ENCODE measurements around the gene C5AR2. TPM values are rescaled to one million over a fixed set of nuclear protein-coding genes. Genes with fewer than 3 reads are reported as not detected.
"Not testable (repeated sequence)": the region's sequence is repeated elsewhere in the genome, so short reads cannot be mapped to it uniquely, and the experiment has no call there.

The C5AR2 gene
- polyA plus RNA-seq, 6 donors from 2014 or later, result not detected

GRCh38 chr19:47336765-47337718, 5.1 kb downstream of the C5AR2 start:
- H3K9me3 Mint-ChIP-seq, result not testable (repeated sequence)

GRCh38 chr19:47339196-47339880, 7.4 kb downstream of the C5AR2 start:
- peaks cover 0 to 9% (median 3%) of the 10 kb centered on the region in 7 donors for H3K9me3 Mint-ChIP-seq
- peaks cover 8 to 32% (median 15%) of the 10 kb centered on the region in 3 donors for H3K27me3 Mint-ChIP-seq
- ATAC-seq (ENCODE audit: low read depth in 2 of 2) (no peak), DNase-seq (no peak)
- H3K27ac Mint-ChIP-seq, result no peak overlapping the region
- H3K36me3 Mint-ChIP-seq, result peaks cover 4 to 5% of the 10 kb centered on the region in 2 donors
- H3K4me1 Mint-ChIP-seq, result peaks cover 5 to 6% (median 6%) of the 10 kb centered on the region in 3 donors
- no peak overlapping the region for H3K4me3 Mint-ChIP-seq

More at GRCh38 chr19:47336765-47337718, 5.1 kb downstream of the C5AR2 start:
- H3K27me3 Mint-ChIP-seq, result peaks cover 10 to 29% (median 26%) of the 10 kb centered on the region in 3 donors
- not testable (repeated sequence) for H3K36me3 Mint-ChIP-seq, DNase-seq, H3K4me1 Mint-ChIP-seq, H3K27ac Mint-ChIP-seq
- peak; percentile 48 to 63 for ATAC-seq (ENCODE audit: low read depth in 2 of 2)
- H3K4me3 Mint-ChIP-seq, result peak overlapping the region in 1 of 8 donors; percentile 4

- Mint-ChIP-seq H3K4me1 (peaks cover 5 to 6% (median 6%) of the 10 kb centered on the region in 3 donors), H3K9me3 (peaks cover 0 to 9% (median 3%) of the 10 kb centered on the region in 7 donors), H3K36me3 (peaks cover 4 to 5% of the 10 kb centered on the region in 2 donors), H3K27me3 (peaks cover 8 to 32% (median 15%) of the 10 kb centered on the region in 3 donors), H3K27ac (no peak overlapping the region), H3K4me3 (no peak overlapping the region)
- no peak for ATAC-seq (ENCODE audit: low read depth in 2 of 2)
- no peak for DNase-seq
These were observed 8.7 kb downstream of the C5AR2 start for GRCh38 chr19:47340477-47341208.

GRCh38 chr19:47341734-47342133, 9.8 kb downstream of the C5AR2 start:
- ATAC-seq (ENCODE audit: low read depth in 2 of 2), result no peak
- Mint-ChIP-seq H3K36me3 (peaks cover 4 to 5% of the 10 kb centered on the region in 2 donors), H3K4me1 (peaks cover under 1 to 2% (median 1%) of the 10 kb centered on the region in 3 donors)

GRCh38 chr19:47343194-47343802, 11.3 kb downstream of the C5AR2 start:
- Mint-ChIP-seq H3K4me1 (peaks cover 0 to under 1% (median under 1%) of the 10 kb centered on the region in 3 donors), H3K4me3 (no peak overlapping the region), H3K27me3 (peaks cover 8 to 32% (median 15%) of the 10 kb centered on the region in 3 donors), H3K9me3 (peaks cover 0 to 9% (median 3%) of the 10 kb centered on the region in 7 donors), H3K36me3 (peaks cover 4 to 5% of the 10 kb centered on the region in 2 donors), H3K27ac (peak overlapping the region in 1 of 6 donors; percentile 64)
- DNase-seq (no peak), ATAC-seq (ENCODE audit: low read depth in 2 of 2) (no peak)

More at GRCh38 chr19:47341734-47342133, 9.8 kb downstream of the C5AR2 start:
- H3K27me3 Mint-ChIP-seq, result peaks cover 8 to 32% (median 15%) of the 10 kb centered on the region in 3 donors
- DNase-seq, result no peak
- H3K4me3 Mint-ChIP-seq, result peak overlapping the region in 1 of 8 donors; percentile 18
- H3K27ac Mint-ChIP-seq, result peak overlapping the region in 1 of 6 donors; percentile 84
- H3K9me3 Mint-ChIP-seq, result peaks cover 0 to 9% (median 3%) of the 10 kb centered on the region in 7 donors

GRCh38 chr19:47344425-47344824, 12.4 kb downstream of the C5AR2 start:
- peaks cover 5 to 12% (median 12%) of the 10 kb centered on the region in 3 donors for H3K4me1 Mint-ChIP-seq
- peaks cover 0 to 9% (median 3%) of the 10 kb centered on the region in 7 donors for H3K9me3 Mint-ChIP-seq
- H3K27ac Mint-ChIP-seq, result peak overlapping the region in 1 of 6 donors; percentile 63
- peaks cover 8 to 29% (median 12%) of the 10 kb centered on the region in 3 donors for H3K27me3 Mint-ChIP-seq
- peaks cover 4 to 11% of the 10 kb centered on the region in 2 donors for H3K36me3 Mint-ChIP-seq
- ATAC-seq (ENCODE audit: low read depth in 2 of 2) (no peak), DNase-seq (no peak)
- H3K4me3 Mint-ChIP-seq, result no peak overlapping the region

- peaks cover 9 to 17% of the 10 kb centered on the region in 2 donors for H3K36me3 Mint-ChIP-seq
- not testable (repeated sequence) for ATAC-seq (ENCODE audit: low read depth in 2 of 2); H3K4me3 Mint-ChIP-seq; H3K27ac Mint-ChIP-seq; DNase-seq; H3K9me3 Mint-ChIP-seq
- H3K4me1 Mint-ChIP-seq, result peaks cover 18 to 28% (median 26%) of the 10 kb centered on the region in 3 donors
- peaks cover 5 to 18% (median 6%) of the 10 kb centered on the region in 3 donors for H3K27me3 Mint-ChIP-seq
These were observed 14.0 kb downstream of the C5AR2 start for GRCh38 chr19:47346024-47346423.

- ATAC-seq (ENCODE audit: low read depth in 2 of 2), result peak; percentile 95
- H3K4me1 Mint-ChIP-seq, result peaks cover 31 to 43% (median 39%) of the 10 kb centered on the region in 3 donors
- no peaks in the 10 kb centered on the region for H3K27me3 Mint-ChIP-seq
- DNase-seq, result peak; percentile 100
- H3K4me3 Mint-ChIP-seq, result peak within 1 kb of the TSS; percentile 93 to 99 (median 97)
- H3K27ac Mint-ChIP-seq, result peak within 1 kb of the TSS; percentile 68 to 97 (median 94)
- peaks cover 4 to 11% of the 10 kb centered on the region in 2 donors for H3K36me3 Mint-ChIP-seq
- peaks cover 0 to 4% (median 0%) of the 10 kb centered on the region in 7 donors for H3K9me3 Mint-ChIP-seq
These were observed 17.1 kb downstream of the C5AR2 start, which contains the start of gene DHX34 for GRCh38 chr19:47348819-47349795. DHX34 (plus strand) TSS chr19:47349315; CDS start chr19:47353031, 3,716 bp downstream.

- DNase-seq (no peak), ATAC-seq (ENCODE audit: low read depth in 2 of 2) (no peak)
- H3K36me3 Mint-ChIP-seq, result peaks cover 4 to 11% of the 10 kb centered on the region in 2 donors
- H3K27me3 Mint-ChIP-seq, result no peaks in the 10 kb centered on the region
- H3K4me3 Mint-ChIP-seq, result peak overlapping the region; percentile 34 to 88 (median 77)
- H3K4me1 Mint-ChIP-seq, result peaks cover 34 to 43% (median 39%) of the 10 kb centered on the region in 3 donors
- peak overlapping the region in 1 of 6 donors; percentile 93 for H3K27ac Mint-ChIP-seq
- H3K9me3 Mint-ChIP-seq, result peaks cover 0 to 4% (median 0%) of the 10 kb centered on the region in 7 donors
These were observed 18.7 kb downstream of the C5AR2 start for GRCh38 chr19:47350630-47351029.

- peaks cover 0 to 4% (median 0%) of the 10 kb centered on the region in 7 donors for H3K9me3 Mint-ChIP-seq
- no peaks in the 10 kb centered on the region for H3K27me3 Mint-ChIP-seq
- H3K36me3 Mint-ChIP-seq, result peaks cover 4 to 11% of the 10 kb centered on the region in 2 donors
These were observed 19.6 kb downstream of the C5AR2 start for GRCh38 chr19:47351548-47351947.

GRCh38 chr19:47352095-47352494, 20.1 kb downstream of the C5AR2 start:
- peak overlapping the region in 1 of 6 donors; percentile 24 for H3K27ac Mint-ChIP-seq
- peaks cover 7 to 11% of the 10 kb centered on the region in 2 donors for H3K36me3 Mint-ChIP-seq
- peak overlapping the region in 2 of 8 donors; percentile 36 to 84 for H3K4me3 Mint-ChIP-seq
- H3K9me3 Mint-ChIP-seq, result peaks cover 0 to 4% (median 0%) of the 10 kb centered on the region in 7 donors
- no peaks in the 10 kb centered on the region for H3K27me3 Mint-ChIP-seq
- no peak for DNase-seq
- H3K4me1 Mint-ChIP-seq, result peaks cover 34 to 47% (median 39%) of the 10 kb centered on the region in 3 donors
- ATAC-seq (ENCODE audit: low read depth in 2 of 2), result no peak

More at GRCh38 chr19:47351548-47351947, 19.6 kb downstream of the C5AR2 start:
- DNase-seq (no peak), ATAC-seq (ENCODE audit: low read depth in 2 of 2) (no peak)
- H3K4me1 Mint-ChIP-seq, result peaks cover 34 to 47% (median 39%) of the 10 kb centered on the region in 3 donors
- peak overlapping the region in 5 of 8 donors; percentile 8 to 84 (median 47) for H3K4me3 Mint-ChIP-seq
- H3K27ac Mint-ChIP-seq, result peak overlapping the region in 1 of 6 donors; percentile 72

Measured in naive B cell (primary cell).